Dermis blood vessel endothelial cell (primary cell): ENCODE results near the gene MPPE1. TPM values are rescaled to one million over a fixed set of nuclear protein-coding genes. Genes with fewer than 3 reads are reported as not detected.
"Not testable (repeated sequence)": the region's sequence is repeated elsewhere in the genome, so short reads cannot be mapped to it uniquely, and the experiment has no call there.

Experiments
- DNase-seq: peaks from one replicate; pipeline ENCODE4 v3.0.0; 2010
- total RNA-seq: library from RNA; depleted of rRNA; stranded (reverse); fragments of >200 nt; gene quantifications from 2 replicates; pipeline ENCODE4 v1.2.3, GENCODE V29; 2014

Gene MPPE1
- total RNA-seq, 1 donor from 2014 or later = 14.6 TPM

- no peak for DNase-seq
Observed at GRCh38 chr18:11925800-11926481, 17.8 kb upstream of the MPPE1 start.

- no peak for DNase-seq
Observed at GRCh38 chr18:11923450-11923849, 15.3 kb upstream of the MPPE1 start.

GRCh38 chr18:11919522-11919921 is 11.4 kb upstream of the MPPE1 start:
- DNase-seq = not testable (repeated sequence)

GRCh38 chr18:11916880-11917279 is 8.8 kb upstream of the MPPE1 start:
- DNase-seq = not testable (repeated sequence)

- DNase-seq = peak; percentile 61
Observed at GRCh38 chr18:11909591-11910026, 1.5 kb upstream of the MPPE1 start.

- no peak for DNase-seq
Observed at GRCh38 chr18:11909061-11909455, 941 bp upstream of the MPPE1 start.

GRCh38 chr18:11906926-11907874 is 917 bp downstream of the MPPE1 start:
- DNase-seq = no peak

GRCh38 chr18:11906176-11906575 is 1.9 kb downstream of the MPPE1 start:
- DNase-seq = no peak

- no peak for DNase-seq
Observed at GRCh38 chr18:11905613-11906012, 2.5 kb downstream of the MPPE1 start.

GRCh38 chr18:11902522-11903292 is 5.4 kb downstream of the MPPE1 start:
- no peak for DNase-seq

- DNase-seq = no peak
Observed at GRCh38 chr18:11901826-11902438, 6.2 kb downstream of the MPPE1 start.

- no peak for DNase-seq
Observed at GRCh38 chr18:11899063-11899462, 9.1 kb downstream of the MPPE1 start.

GRCh38 chr18:11897781-11898180 is 10.3 kb downstream of the MPPE1 start:
- no peak for DNase-seq

GRCh38 chr18:11892438-11892837 is 15.7 kb downstream of the MPPE1 start:
- DNase-seq = not testable (repeated sequence)

GRCh38 chr18:11891737-11892136 is 16.4 kb downstream of the MPPE1 start:
- no peak for DNase-seq

- DNase-seq = no peak
Observed at GRCh38 chr18:11889284-11889683, 18.8 kb downstream of the MPPE1 start.

GRCh38 chr18:11888726-11889125 is 19.4 kb downstream of the MPPE1 start:
- DNase-seq = no peak

GRCh38 chr18:11887328-11888128 is 20.6 kb downstream of the MPPE1 start:
- no peak for DNase-seq

- DNase-seq = no peak
Observed at GRCh38 chr18:11886577-11887110, 21.5 kb downstream of the MPPE1 start.

- DNase-seq = no peak
Observed at GRCh38 chr18:11885278-11885947, 22.7 kb downstream of the MPPE1 start.
